DMS79 (cell line): ENCODE data around the gene C3orf20.
A peak's percentile ranks its signal among the peaks of the same experiment; 100 is the strongest.
"Not testable (repeated sequence)": the region's sequence is repeated elsewhere in the genome, so short reads cannot be mapped to it uniquely, and the experiment has no call there.

Source experiments
- DNase-seq: peaks from one replicate; lab custom pipeline; 2025; lab: John Stamatoyannopoulos, UW

Gene C3orf20

GRCh38 chr3:14650193-14650592 is 24.7 kb upstream of the C3orf20 start:
- no peak for DNase-seq

GRCh38 chr3:14651440-14652251 is 23.3 kb upstream of the C3orf20 start, which contains the start of gene CCDC174:
Gene CCDC174 (plus strand): TSS chr3:14651762. CDS start chr3:14651837, 75 bp downstream.
- DNase-seq, result peak; percentile 93

GRCh38 chr3:14652360-14652907 is 22.5 kb upstream of the C3orf20 start:
- DNase-seq, result not testable (repeated sequence)

GRCh38 chr3:14657579-14657978 is 17.4 kb upstream of the C3orf20 start:
- DNase-seq, result no peak

GRCh38 chr3:14658978-14659377 is 16.0 kb upstream of the C3orf20 start:
- no peak for DNase-seq

GRCh38 chr3:14660942-14661341 is 14.0 kb upstream of the C3orf20 start:
- no peak for DNase-seq

GRCh38 chr3:14663396-14664135 is 11.4 kb upstream of the C3orf20 start:
- DNase-seq, result no peak

- DNase-seq, result no peak
These were observed 10.8 kb upstream of the C3orf20 start for GRCh38 chr3:14664170-14664569.

GRCh38 chr3:14672588-14672987 is 2.4 kb upstream of the C3orf20 start:
- DNase-seq, result no peak

GRCh38 chr3:14676881-14677280 is 1.9 kb downstream of the C3orf20 start:
- no peak for DNase-seq

GRCh38 chr3:14678015-14678503 is 3.1 kb downstream of the C3orf20 start:
- DNase-seq, result no peak

- DNase-seq, result no peak
These were observed 5.2 kb downstream of the C3orf20 start for GRCh38 chr3:14680115-14680514.

- no peak for DNase-seq
These were observed 5.8 kb downstream of the C3orf20 start for GRCh38 chr3:14680716-14681115.

GRCh38 chr3:14684447-14684846 is 9.5 kb downstream of the C3orf20 start:
- no peak for DNase-seq

GRCh38 chr3:14685179-14685578 is 10.2 kb downstream of the C3orf20 start:
- DNase-seq, result no peak

- no peak for DNase-seq
These were observed 12.4 kb downstream of the C3orf20 start for GRCh38 chr3:14687360-14687759.

- no peak for DNase-seq
These were observed 13.6 kb downstream of the C3orf20 start for GRCh38 chr3:14688525-14688924.

- no peak for DNase-seq
These were observed 14.5 kb downstream of the C3orf20 start for GRCh38 chr3:14689247-14689980.

GRCh38 chr3:14691239-14691638 is 16.3 kb downstream of the C3orf20 start:
- DNase-seq, result no peak

GRCh38 chr3:14691719-14692118 is 16.8 kb downstream of the C3orf20 start:
- no peak for DNase-seq

- DNase-seq, result no peak
These were observed 23.8 kb downstream of the C3orf20 start for GRCh38 chr3:14698601-14699244.

GRCh38 chr3:14699643-14700042 is 24.7 kb downstream of the C3orf20 start:
- no peak for DNase-seq
